Measurements from ENCODE around the gene NFE2L2. TPM values are rescaled to one million over a fixed set of nuclear protein-coding genes. Genes with fewer than 3 reads are reported as not detected.
"Not testable (repeated sequence)": the region's sequence is repeated elsewhere in the genome, so short reads cannot be mapped to it uniquely, and the experiment has no call there.

Gene NFE2L2
- total RNA-seq, 3 donors from 2014 or later = 84.3 to 105 (median 99.1) TPM

DNA sequence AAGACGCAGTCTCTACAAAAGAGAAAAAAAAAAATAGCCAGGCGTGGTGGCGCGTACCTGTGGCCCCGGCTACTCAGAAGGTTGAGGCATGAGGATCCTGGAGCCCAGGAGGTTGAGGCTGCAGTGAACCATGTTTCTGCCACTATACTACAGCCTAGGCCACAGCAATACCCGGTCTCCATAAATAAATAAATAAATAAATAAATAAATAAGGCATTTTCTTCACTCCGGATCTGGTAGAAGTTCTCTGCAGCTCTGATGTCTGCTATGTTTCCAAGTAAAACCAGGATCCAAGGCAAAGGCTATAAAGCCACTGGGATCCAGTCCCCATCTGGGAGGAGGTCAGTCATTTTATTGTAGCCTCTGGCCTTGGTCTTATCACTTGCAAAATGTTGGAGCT lies 15.5 kb downstream of the NFE2L2 start:
- no peaks in the 10 kb centered on the region for H3K9me3 ChIP-seq
- ATAC-seq = no peak
- intact Hi-C loops (cut with DNase I, micrococcal nuclease) = no loop called here
- H3K36me3 ChIP-seq (ENCODE audit: low read depth) = no peaks in the 10 kb centered on the region
- H3K4me1 ChIP-seq (ENCODE audit: low read depth) = peaks cover 60% of the 10 kb centered on the region
- no peak for DNase-seq
- no peak overlapping the region for H3K4me3 ChIP-seq
- TF ChIP-seq, protein P1, sequence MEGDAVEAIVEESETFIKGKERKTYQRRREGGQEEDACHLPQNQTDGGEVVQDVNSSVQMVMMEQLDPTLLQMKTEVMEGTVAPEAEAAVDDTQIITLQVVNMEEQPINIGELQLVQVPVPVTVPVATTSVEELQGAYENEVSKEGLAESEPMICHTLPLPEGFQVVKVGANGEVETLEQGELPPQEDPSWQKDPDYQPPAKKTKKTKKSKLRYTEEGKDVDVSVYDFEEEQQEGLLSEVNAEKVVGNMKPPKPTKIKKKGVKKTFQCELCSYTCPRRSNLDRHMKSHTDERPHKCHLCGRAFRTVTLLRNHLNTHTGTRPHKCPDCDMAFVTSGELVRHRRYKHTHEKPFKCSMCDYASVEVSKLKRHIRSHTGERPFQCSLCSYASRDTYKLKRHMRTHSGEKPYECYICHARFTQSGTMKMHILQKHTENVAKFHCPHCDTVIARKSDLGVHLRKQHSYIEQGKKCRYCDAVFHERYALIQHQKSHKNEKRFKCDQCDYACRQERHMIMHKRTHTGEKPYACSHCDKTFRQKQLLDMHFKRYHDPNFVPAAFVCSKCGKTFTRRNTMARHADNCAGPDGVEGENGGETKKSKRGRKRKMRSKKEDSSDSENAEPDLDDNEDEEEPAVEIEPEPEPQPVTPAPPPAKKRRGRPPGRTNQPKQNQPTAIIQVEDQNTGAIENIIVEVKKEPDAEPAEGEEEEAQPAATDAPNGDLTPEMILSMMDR (IDR thresholded peaks at IDR 0.05) = no peak

DNA sequence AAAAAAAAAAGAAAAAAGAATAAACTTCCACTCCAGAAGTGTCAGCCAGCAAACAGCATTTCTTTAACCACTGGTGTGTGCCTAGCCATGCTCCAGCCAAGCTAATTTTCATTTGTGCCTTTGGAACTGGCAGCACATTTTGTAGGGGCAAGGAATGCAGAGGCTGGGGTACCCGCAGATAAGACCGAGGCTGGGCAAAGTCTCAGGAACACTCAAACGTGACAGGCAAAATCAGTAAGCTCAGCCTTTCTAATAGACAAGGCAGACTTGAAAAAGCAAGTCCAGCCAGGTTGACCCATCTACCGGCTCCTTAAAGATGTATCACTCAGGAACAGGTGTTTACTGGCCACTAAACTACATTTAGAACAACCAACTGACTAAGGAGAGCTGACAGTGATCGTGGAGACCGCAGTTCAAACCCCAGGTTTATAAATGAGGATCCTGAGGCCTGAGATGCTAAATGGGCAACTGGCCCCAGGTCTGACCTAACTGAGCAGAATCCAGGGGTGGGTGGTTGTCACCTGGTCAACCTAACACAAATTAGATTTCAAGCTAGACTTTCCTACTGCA lies 16.7 kb downstream of the NFE2L2 start:
- Histone ChIP-seq H3K9me3 (no peaks in the 10 kb centered on the region), H3K36me3 (ENCODE audit: low read depth) (no peaks in the 10 kb centered on the region), H3K4me1 (ENCODE audit: low read depth) (peaks cover 58% of the 10 kb centered on the region), H3K4me3 (no peak overlapping the region)
- no peak for ATAC-seq
- intact Hi-C loops (cut with DNase I, micrococcal nuclease) = no loop called here
- DNase-seq = no peak
- TF ChIP-seq, protein P1 (IDR thresholded peaks at IDR 0.05) = no peak

GRCh38 chr2:177246523-177247030 lies 17.9 kb downstream of the NFE2L2 start:
- ATAC-seq; H3K4me3 ChIP-seq; DNase-seq; H3K36me3 ChIP-seq (ENCODE audit: low read depth); intact Hi-C loops (cut with DNase I, micrococcal nuclease); H3K9me3 ChIP-seq: not testable (repeated sequence)
- peaks cover 58% of the 10 kb centered on the region for H3K4me1 ChIP-seq (ENCODE audit: low read depth)

DNA sequence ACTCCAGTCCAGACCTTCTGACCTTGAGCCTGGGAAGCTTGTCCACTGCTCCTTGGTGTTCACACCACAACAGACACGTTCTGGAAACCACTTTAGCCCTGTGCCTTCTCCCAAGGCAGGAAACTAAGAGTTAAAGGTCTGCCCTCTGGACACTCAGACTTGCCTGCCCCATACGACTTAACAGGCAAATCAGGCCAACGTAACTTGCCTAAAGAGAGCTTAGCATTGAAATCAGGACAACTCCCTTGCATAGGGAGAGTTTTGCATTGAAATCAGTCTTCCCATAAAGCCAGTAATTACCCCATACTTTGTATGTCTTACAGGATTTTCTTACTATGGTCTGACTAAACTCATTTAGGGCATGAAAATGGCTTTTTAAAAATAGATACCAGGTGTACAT lies 18.5 kb downstream of the NFE2L2 start:
- Histone ChIP-seq H3K9me3 (no peaks in the 10 kb centered on the region), H3K4me3 (no peak overlapping the region), H3K36me3 (ENCODE audit: low read depth) (no peaks in the 10 kb centered on the region), H3K4me1 (ENCODE audit: low read depth) (peaks cover 59% of the 10 kb centered on the region)
- no peak for DNase-seq
- intact Hi-C loops (cut with DNase I, micrococcal nuclease) = no loop called here
- TF ChIP-seq, protein P1 (IDR thresholded peaks at IDR 0.05) = no peak
- ATAC-seq = no peak

GRCh38 chr2:177245010-177245422 lies 19.5 kb downstream of the NFE2L2 start:
- Histone ChIP-seq H3K4me1 (ENCODE audit: low read depth) (peaks cover 69% of the 10 kb centered on the region), H3K4me3 (no peak overlapping the region), H3K9me3 (no peaks in the 10 kb centered on the region), H3K36me3 (ENCODE audit: low read depth) (no peaks in the 10 kb centered on the region)
- TF ChIP-seq, protein P1 (IDR thresholded peaks at IDR 0.05) = no peak
- ATAC-seq (peak; percentile 60), DNase-seq (no peak)
- intact Hi-C loops (cut with DNase I, micrococcal nuclease) = no loop called here

- no peak for ATAC-seq
- Histone ChIP-seq H3K9me3 (no peaks in the 10 kb centered on the region), H3K4me1 (ENCODE audit: low read depth) (peaks cover 75% of the 10 kb centered on the region), H3K36me3 (ENCODE audit: low read depth) (no peaks in the 10 kb centered on the region), H3K4me3 (no peak overlapping the region)
- TF ChIP-seq, protein P1 (IDR thresholded peaks at IDR 0.05) = no peak
- intact Hi-C loops (cut with DNase I, micrococcal nuclease) = no loop called here
- DNase-seq = no peak
Measured at GRCh38 chr2:177244244-177244771, 20.2 kb downstream of the NFE2L2 start.

Data from mucosa of descending colon (tissue), 3 donors.